Muscle layer of colon (tissue), 2 donors: ENCODE results near the gene HMX1.

Source experiments
- H3K27ac ChIP-seq: one replicate; pipeline ENCODE4 v1.7.0; 2013; ENCODE audit warnings: low read depth, mild to moderate bottlenecking, low read length, moderate library complexity
- H3K27me3 ChIP-seq, 2 donors: one replicate each; pipeline ENCODE4 v1.7.0; 2013; ENCODE audit warnings: low read length in 2 of 2, mild to moderate bottlenecking in 2 of 2; ENCODE audit not compliant: insufficient read depth in 2 of 2, control insufficient read depth in 1 of 2
- H3K36me3 ChIP-seq: one replicate; pipeline ENCODE4 v1.7.0; 2013; ENCODE audit warnings: mild to moderate bottlenecking, low read length; ENCODE audit not compliant: insufficient read depth
- H3K4me1 ChIP-seq: one replicate; pipeline ENCODE4 v1.7.0; 2013; ENCODE audit warnings: mild to moderate bottlenecking, low read length; ENCODE audit not compliant: insufficient read depth
- H3K4me3 ChIP-seq, 2 donors: one replicate each; pipeline ENCODE4 v1.7.0; 2013; ENCODE audit warnings: low read length in 2 of 2, low read depth in 1 of 2, mild to moderate bottlenecking in 1 of 2, moderate library complexity in 1 of 2
- H3K9ac ChIP-seq: one replicate; pipeline ENCODE4 v1.7.0; 2013; ENCODE audit warnings: low read length
- H3K9me3 ChIP-seq: one replicate; pipeline ENCODE4 v1.7.0; 2013; ENCODE audit warnings: mild to moderate bottlenecking, low read length
- donor health status: abdominal sarcoma.
- donor health status: Adenocarcinoma of cecum.

The HMX1 gene

DNA sequence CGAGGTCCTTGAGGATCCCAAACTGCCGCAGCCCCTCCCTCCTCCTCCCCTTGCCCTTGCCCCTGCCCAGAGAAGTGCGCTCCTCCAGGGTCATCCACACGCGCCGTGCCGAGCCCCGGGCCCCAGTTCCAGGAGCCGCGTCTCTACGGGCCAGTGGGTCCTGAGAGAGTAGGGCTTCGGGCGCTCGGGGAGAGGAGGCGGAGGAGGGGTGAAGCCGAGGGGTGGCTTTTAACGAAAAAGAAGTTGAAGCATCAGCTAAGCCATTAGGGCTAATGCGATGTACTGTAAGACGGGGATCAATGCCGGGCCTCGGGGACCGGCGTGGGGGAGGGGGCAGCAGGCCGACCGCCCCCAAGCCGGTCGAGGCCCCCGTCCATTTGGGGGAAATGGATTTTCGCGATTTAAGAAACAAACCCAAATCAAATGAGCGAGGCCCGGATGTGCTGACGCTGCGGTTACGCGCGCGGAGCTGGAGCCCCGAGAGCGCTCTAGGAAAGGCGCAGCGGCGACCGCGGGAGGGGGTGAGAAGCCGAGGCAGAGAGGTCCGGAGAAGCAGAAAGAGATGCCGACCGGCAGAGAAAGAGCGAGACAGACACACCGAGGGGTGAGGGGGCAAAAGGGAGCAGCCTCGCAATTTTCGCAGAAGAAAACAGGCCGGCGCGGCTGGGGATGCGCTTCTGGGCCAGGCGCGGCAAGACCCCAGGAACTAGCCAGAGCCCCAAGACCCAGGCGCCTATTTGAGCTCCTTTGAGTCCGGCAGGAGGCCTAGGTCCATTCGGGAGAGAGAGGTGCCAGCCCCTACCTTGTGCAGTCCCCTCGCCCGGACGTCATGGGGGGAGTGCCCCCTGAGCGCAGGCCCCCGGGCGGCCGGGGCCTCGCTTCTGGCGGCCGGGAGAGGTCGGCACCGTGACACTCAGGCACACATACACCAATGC lies 13.6 kb downstream of the HMX1 start:
- H3K36me3 ChIP-seq, result no peaks in the 10 kb centered on the region
- H3K4me3 ChIP-seq, result peak overlapping the region in 1 of 2 donors; percentile 7
- peaks cover 8 to 82% of the 10 kb centered on the region in 2 donors for H3K27me3 ChIP-seq
- no peaks in the 10 kb centered on the region for H3K9me3 ChIP-seq
- no peaks in the 10 kb centered on the region for H3K4me1 ChIP-seq
- no peak overlapping the region for H3K9ac ChIP-seq
- no peak overlapping the region for H3K27ac ChIP-seq

DNA sequence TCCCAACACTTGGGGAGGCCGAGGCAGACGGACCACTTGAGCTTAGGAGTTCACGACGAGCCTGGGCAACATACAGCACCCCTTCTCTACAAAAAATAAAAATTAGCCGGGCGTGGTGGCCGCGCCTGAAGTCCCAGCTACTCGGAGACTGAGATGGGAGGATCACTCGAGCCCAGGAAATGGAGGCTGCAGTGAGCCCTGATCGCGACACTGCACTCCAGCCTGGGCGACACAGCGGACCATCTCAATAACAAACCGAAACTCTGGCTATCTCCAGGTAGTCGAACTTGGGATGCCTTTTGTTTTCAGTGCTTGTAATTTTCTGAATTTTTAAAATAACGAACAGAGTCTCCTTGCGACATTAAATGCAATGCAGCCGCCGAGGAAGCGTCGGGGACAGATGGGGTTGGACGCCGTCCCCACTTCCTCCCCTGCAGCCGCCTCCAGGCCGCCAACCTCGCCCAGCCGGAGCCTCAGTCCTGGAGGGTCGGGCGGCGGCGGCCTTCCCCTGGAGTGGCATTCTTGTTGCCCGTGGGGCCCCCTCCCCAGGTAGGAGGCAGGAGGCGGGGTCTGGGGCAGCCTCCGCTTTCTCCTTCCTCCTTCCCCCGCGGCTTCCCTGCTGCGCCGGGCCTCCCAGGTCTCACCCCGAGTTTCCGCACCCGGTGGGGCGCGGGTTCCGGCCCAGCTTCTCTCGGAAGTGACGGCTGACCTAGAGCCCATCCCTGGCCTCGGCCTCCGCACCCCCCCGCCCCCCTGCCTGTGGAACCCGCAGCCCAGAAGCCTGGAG lies 14.6 kb downstream of the HMX1 start:
- Histone ChIP-seq H3K9ac (no peak overlapping the region), H3K27me3 (peaks cover 8 to 83% of the 10 kb centered on the region in 2 donors), H3K27ac (no peak overlapping the region), H3K9me3 (no peaks in the 10 kb centered on the region), H3K4me3 (peak overlapping the region in 1 of 2 donors; percentile 7), H3K36me3 (no peaks in the 10 kb centered on the region), H3K4me1 (no peaks in the 10 kb centered on the region)

DNA sequence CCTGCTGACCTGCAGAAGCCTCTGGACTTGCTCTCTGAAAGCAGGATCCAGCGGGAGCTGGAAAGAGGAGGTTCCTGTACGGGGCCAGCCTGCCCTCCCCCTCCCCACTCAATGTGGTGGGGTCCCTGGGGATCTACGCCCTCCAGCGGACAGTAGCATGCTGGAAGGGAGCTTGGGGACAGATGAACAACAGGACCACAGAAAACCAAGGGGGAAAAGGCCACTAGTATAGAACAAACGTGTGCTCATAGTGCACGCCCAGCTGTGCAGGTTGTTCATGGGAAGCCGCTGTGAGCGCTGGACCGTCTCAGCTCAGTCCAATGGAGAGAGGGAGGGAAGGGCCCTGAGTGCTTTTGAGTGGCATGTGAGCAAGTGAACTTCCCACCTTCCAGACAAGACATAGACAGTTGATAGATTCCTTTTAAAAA lies 15.8 kb downstream of the HMX1 start:
- no peaks in the 10 kb centered on the region for H3K9me3 ChIP-seq
- H3K27me3 ChIP-seq, result peaks cover 8 to 76% of the 10 kb centered on the region in 2 donors
- H3K36me3 ChIP-seq, result no peaks in the 10 kb centered on the region
- H3K9ac ChIP-seq, result no peak overlapping the region
- H3K4me3 ChIP-seq, result no peak overlapping the region
- no peaks in the 10 kb centered on the region for H3K4me1 ChIP-seq
- H3K27ac ChIP-seq, result no peak overlapping the region

DNA sequence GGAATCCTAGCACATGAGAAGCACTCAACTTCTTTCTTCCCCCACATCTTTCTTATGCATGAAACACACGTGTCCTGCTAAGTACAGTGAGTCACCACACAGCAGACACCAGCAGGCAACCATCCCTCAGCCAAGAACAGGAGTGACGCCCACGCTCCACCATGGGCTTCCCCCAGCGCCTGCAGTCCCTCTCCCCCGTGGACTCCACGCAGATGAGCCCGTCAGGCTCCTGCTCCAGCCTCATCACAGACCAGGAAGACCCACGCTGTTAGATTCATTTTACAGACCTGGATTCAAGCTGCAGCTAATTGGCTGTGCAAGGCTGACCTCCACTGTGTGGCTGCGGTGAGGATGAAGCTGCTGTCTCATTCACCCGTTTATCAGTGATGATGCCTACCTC lies 16.7 kb downstream of the HMX1 start:
- Histone ChIP-seq H3K9me3 (no peaks in the 10 kb centered on the region), H3K36me3 (no peaks in the 10 kb centered on the region), H3K9ac (no peak overlapping the region), H3K27me3 (peaks cover 8 to 70% of the 10 kb centered on the region in 2 donors), H3K4me3 (no peak overlapping the region), H3K4me1 (no peaks in the 10 kb centered on the region), H3K27ac (no peak overlapping the region)

DNA sequence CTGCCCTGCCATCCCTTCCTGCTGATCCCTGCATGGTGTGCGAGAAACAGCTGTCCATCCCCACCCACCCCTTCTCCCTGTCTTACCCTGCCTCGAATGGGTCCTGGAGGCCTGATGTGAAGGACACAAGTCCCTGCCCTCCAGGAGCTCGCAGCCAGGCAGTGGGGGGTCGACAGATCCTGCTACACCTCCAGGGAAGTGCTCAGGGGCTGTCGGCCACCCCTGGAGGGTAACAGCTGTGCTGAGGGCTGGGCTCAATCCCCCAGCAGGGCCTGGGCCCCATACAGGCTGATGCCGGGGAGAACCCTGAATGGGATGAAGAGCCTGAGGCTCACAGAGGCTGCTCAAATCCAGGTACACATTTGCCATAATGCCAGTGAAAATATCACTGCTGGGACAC lies 17.6 kb downstream of the HMX1 start:
- no peaks in the 10 kb centered on the region for H3K36me3 ChIP-seq
- H3K27ac ChIP-seq, result no peak overlapping the region
- no peaks in the 10 kb centered on the region for H3K4me1 ChIP-seq
- H3K4me3 ChIP-seq, result no peak overlapping the region
- no peaks in the 10 kb centered on the region for H3K9me3 ChIP-seq
- peaks cover 8 to 60% of the 10 kb centered on the region in 2 donors for H3K27me3 ChIP-seq
- H3K9ac ChIP-seq, result no peak overlapping the region

DNA sequence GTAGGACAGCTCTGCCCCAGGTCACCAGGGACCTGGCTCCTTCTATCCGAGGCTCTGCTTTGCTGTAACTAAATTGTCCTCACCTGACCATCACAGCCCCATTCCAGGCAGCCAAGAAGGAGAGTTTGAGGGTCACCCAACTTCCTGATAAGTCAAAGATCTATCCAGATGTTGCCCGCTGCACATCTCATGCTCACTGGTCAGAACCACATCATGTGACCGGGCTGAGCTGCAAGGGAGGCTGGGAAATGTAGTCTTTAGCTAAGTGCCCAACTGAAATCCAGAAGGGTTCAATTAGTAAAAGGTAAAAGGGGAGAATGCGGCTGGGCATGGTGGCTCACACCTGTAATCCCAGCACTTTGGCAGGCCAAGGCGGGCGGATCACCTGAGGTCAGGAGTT lies 18.4 kb downstream of the HMX1 start:
- Histone ChIP-seq H3K27me3 (peaks cover 8 to 53% of the 10 kb centered on the region in 2 donors), H3K36me3 (no peaks in the 10 kb centered on the region), H3K4me1 (no peaks in the 10 kb centered on the region), H3K27ac (no peak overlapping the region), H3K9ac (no peak overlapping the region), H3K4me3 (no peak overlapping the region), H3K9me3 (no peaks in the 10 kb centered on the region)

DNA sequence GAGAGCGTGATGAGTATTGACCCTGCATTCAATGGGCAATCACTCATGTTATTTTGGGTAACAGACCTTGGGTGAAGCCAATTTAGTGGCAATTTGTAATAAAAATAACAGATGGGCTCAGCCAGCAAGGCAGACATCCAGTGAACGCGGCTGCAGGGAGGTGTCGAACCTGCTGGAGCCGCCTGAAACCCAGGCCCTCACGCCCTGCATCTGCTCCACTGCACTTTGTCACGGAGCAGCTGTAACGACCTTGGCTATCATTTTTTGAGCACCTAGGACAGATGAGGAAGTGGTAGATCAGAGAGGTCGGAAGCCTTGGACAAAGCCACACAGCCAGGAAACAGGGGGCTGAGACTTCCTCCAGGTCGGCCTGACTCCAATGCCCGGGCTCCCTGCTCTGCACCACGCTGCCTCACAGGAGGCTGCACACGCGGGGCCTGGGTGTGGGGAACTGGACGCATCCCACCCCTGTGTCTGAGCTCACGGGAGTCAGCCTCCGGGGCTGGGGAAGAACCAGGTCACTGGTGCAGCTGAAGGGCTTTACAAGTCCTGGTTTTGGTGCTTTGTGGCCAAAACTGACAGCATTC lies 19.4 kb downstream of the HMX1 start:
- no peaks in the 10 kb centered on the region for H3K4me1 ChIP-seq
- no peak overlapping the region for H3K27ac ChIP-seq
- peaks cover 8 to 46% of the 10 kb centered on the region in 2 donors for H3K27me3 ChIP-seq
- no peaks in the 10 kb centered on the region for H3K9me3 ChIP-seq
- H3K36me3 ChIP-seq, result no peaks in the 10 kb centered on the region
- H3K4me3 ChIP-seq, result no peak overlapping the region
- no peak overlapping the region for H3K9ac ChIP-seq

DNA sequence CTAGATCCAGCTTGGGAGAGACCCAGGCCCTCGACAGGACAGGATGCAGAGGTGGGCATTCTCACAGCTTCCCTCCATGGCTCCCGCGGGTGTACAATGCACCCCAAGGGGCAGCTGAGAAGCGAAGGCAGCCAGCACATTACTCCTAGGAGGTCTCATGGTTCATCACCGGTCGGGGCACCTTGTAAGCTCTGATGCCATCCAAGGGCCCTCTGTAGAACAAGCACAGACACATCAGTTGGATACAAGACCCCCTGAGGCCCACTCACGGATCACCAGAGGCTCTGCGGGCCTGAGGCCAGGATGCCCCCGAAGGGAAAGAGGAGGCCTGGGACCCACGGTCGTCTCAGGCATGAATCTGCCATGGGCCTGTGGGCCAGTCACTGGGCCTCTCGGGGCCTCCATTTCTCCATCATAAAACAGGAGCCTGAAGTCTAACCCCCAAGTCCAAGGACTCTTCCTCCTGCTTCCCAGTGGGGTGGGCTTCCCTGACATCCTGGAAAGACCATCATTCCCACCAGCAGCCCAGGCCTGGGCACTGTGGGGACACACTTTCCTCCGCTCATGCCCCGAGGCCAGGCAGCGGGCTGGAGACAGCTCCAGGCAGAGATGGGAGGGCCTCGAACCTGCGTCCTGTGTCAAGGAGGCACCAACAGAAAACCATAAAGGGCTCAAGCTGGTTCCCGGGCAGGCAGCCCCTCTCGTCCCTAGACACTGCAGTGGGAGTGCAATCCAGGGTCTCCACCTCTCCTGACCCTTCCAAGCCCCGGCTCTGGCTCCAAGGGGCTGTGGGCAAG lies 20.1 kb downstream of the HMX1 start:
- H3K27ac ChIP-seq, result no peak overlapping the region
- H3K27me3 ChIP-seq, result peaks cover 8 to 40% of the 10 kb centered on the region in 2 donors

DNA sequence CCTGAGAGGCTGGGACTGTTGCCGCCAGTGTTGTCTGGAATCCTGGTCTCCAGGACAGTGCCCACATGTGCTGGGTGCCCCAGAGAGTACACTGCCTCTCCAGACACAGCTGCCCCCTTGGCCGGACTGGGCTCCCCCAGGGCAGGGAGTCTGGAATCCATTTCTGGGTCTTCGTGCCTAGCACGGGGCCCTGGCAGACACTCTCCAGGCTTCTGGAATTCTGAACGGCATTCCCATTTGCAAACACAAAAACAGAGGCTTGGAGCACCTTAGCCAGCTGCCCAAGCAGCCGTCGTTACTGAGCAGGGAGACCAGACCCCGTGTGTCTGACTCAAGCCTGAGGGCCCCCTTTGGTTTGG lies 20.8 kb downstream of the HMX1 start:
- Histone ChIP-seq H3K4me3 (no peak overlapping the region), H3K36me3 (no peaks in the 10 kb centered on the region), H3K9me3 (no peaks in the 10 kb centered on the region), H3K9ac (no peak overlapping the region), H3K4me1 (no peaks in the 10 kb centered on the region), H3K27ac (no peak overlapping the region), H3K27me3 (peaks cover 6 to 37% of the 10 kb centered on the region in 2 donors)

More for the DNA sequence above, 20.1 kb downstream of the HMX1 start:
- H3K4me3 ChIP-seq, result no peak overlapping the region
- H3K4me1 ChIP-seq, result no peaks in the 10 kb centered on the region
- no peak overlapping the region for H3K9ac ChIP-seq
- no peaks in the 10 kb centered on the region for H3K36me3 ChIP-seq
- no peaks in the 10 kb centered on the region for H3K9me3 ChIP-seq

DNA sequence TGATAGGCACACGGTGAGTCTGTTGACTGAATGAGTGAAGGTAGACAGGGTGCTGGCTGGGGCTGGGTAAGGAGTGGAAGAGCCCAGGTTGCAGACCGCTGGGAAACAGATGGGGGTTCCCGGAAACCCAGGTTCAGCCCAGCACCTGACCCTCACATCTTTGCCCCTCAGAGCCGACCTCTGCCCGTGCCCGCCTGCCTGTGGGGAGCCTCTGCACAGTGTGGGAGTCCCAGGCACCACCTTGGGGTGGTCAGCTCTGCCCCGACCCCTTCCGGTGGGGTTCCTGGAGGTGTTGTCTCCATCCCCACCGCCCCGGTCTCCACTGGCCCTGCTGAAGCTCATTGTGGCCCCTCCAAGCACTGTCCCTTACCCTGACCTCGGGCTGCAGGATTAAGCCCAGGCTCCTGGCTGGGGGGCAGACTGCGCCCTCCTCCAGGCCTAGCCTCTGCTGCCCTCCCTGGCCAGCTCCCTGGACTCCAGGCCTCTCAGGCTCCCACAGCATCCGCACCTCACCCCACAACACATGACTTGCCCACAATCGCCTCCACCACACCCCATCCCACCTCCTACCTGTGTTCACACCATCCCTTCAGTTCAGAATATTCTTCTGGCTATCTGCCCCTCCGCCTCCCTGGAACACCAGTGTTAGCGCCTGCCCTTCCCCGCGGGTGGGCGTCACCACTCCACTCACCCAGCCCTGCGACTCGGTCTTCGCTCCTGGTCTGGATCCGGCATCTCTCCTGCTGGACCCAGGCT lies 21.4 kb downstream of the HMX1 start:
- Histone ChIP-seq H3K27ac (no peak overlapping the region), H3K9me3 (no peaks in the 10 kb centered on the region), H3K4me1 (no peaks in the 10 kb centered on the region), H3K27me3 (peaks cover 0 to 31% of the 10 kb centered on the region in 2 donors), H3K9ac (no peak overlapping the region), H3K4me3 (no peak overlapping the region), H3K36me3 (no peaks in the 10 kb centered on the region)
